Measurements from ENCODE around the gene C13orf42. TPM values are rescaled to one million over a fixed set of nuclear protein-coding genes. Genes with fewer than 3 reads are reported as not detected.
A peak's percentile ranks its signal among the peaks of the same experiment; 100 is the strongest.

Gene C13orf42
- total and polyA plus RNA-seq, 2 experiments from 2014 or later, result 9.4 to 96.5 TPM

DNA sequence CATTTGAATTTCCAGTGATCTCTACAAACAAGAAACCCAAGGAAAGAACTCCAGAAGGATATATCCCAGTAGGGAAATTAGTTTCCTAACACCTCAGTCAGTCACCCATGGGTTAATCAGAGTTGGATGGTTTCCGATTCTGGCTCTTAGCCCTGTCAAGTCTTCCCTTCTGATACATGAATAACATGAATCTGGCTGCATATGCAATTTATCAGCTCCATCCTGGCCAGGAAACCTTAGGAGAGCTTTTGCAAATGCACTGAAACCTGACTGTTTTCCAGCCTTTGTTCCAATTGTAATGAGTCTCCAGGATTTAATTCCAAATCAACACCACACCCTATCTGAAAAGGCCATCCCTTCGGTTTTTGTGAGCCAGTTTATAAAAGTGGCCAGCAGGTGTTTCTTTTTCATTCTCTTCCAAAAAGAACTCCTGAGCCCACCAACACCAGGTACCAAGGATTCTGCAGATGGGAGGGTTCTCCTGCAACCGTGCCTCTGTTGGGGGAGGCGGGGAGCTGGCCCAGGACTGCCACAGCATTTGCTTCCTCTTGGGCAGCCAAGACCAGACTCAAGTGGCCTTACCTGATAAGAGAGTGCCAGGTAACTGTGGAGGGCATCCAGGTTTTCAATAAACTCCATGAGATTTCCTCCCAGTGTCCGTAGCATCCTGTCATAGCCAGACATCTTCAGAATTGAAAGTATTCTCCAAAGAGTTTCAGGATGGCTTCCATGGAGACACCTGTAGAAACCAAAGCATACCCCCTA is 77.5 kb downstream of the C13orf42 start:
- Histone ChIP-seq H3K4me2 (no peak overlapping the region), H3K9me2 (ENCODE audit: insufficient read depth) (0 out of 2 replicates have a peak, but pooled peaks cover 3% of the 10 kb centered on the region), H2AFZ (peak overlapping the region; percentile 48), H4K20me1 (replicated peaks; ENCODE audit: insufficient read depth) (no peaks in the 10 kb centered on the region), H3K36me3 (ENCODE audit: insufficient read depth) (no peaks in the 10 kb centered on the region), H3K4me1 (ENCODE audit: insufficient read depth) (peaks cover 6% of the 10 kb centered on the region; the same call in 1 of the 2 replicates), H3K27me3 (ENCODE audit: insufficient read depth) (no peaks in the 10 kb centered on the region), H3K4me3 (no peak overlapping the region), H3F3A (replicated peaks; ENCODE audit: low read depth) (no peaks in the 10 kb centered on the region), H3K79me2 (replicated peaks; ENCODE audit: insufficient read depth) (no peaks in the 10 kb centered on the region), H3K27ac (ENCODE audit: low read depth) (no peak overlapping the region)
- ATAC-seq (no peak; the same call in 2 of the 3 replicates), DNase-seq (ENCODE audit: low spot score) (peak; percentile 25)
- H3K9me3 Mint-ChIP-seq, result no peaks in the 10 kb centered on the region
- H3K27ac Mint-ChIP-seq, result no peak overlapping the region
- peaks cover 4% of the 10 kb centered on the region; the same call in 1 of the 3 replicates for H3K4me1 Mint-ChIP-seq
- no peaks in the 10 kb centered on the region for H3K36me3 Mint-ChIP-seq (ENCODE audit: low read depth)
- TF ChIP-seq ZNF331 (CRISPR knock-in tag; IDR thresholded peaks at IDR 0.05; ENCODE audit: low read depth) (no peak), EZH2 (IDR thresholded peaks at IDR 0.05; ENCODE audit: low read depth, unreplicated experiment) (no peak), STAT1 (IDR thresholded peaks at IDR 0.05; ENCODE audit: unreplicated experiment) (no peak), JUNB (IDR thresholded peaks at IDR 0.05; ENCODE audit: unreplicated experiment) (no peak), ZNF114 (CRISPR knock-in tag; IDR thresholded peaks at IDR 0.05) (no peak), NANOG (IDR thresholded peaks at IDR 0.05; ENCODE audit: borderline replicate concordance) (no peak), EZH2phosphoT487 (IDR thresholded peaks at IDR 0.05; ENCODE audit: unreplicated experiment) (no peak)
- TF ChIP-seq, protein P1, sequence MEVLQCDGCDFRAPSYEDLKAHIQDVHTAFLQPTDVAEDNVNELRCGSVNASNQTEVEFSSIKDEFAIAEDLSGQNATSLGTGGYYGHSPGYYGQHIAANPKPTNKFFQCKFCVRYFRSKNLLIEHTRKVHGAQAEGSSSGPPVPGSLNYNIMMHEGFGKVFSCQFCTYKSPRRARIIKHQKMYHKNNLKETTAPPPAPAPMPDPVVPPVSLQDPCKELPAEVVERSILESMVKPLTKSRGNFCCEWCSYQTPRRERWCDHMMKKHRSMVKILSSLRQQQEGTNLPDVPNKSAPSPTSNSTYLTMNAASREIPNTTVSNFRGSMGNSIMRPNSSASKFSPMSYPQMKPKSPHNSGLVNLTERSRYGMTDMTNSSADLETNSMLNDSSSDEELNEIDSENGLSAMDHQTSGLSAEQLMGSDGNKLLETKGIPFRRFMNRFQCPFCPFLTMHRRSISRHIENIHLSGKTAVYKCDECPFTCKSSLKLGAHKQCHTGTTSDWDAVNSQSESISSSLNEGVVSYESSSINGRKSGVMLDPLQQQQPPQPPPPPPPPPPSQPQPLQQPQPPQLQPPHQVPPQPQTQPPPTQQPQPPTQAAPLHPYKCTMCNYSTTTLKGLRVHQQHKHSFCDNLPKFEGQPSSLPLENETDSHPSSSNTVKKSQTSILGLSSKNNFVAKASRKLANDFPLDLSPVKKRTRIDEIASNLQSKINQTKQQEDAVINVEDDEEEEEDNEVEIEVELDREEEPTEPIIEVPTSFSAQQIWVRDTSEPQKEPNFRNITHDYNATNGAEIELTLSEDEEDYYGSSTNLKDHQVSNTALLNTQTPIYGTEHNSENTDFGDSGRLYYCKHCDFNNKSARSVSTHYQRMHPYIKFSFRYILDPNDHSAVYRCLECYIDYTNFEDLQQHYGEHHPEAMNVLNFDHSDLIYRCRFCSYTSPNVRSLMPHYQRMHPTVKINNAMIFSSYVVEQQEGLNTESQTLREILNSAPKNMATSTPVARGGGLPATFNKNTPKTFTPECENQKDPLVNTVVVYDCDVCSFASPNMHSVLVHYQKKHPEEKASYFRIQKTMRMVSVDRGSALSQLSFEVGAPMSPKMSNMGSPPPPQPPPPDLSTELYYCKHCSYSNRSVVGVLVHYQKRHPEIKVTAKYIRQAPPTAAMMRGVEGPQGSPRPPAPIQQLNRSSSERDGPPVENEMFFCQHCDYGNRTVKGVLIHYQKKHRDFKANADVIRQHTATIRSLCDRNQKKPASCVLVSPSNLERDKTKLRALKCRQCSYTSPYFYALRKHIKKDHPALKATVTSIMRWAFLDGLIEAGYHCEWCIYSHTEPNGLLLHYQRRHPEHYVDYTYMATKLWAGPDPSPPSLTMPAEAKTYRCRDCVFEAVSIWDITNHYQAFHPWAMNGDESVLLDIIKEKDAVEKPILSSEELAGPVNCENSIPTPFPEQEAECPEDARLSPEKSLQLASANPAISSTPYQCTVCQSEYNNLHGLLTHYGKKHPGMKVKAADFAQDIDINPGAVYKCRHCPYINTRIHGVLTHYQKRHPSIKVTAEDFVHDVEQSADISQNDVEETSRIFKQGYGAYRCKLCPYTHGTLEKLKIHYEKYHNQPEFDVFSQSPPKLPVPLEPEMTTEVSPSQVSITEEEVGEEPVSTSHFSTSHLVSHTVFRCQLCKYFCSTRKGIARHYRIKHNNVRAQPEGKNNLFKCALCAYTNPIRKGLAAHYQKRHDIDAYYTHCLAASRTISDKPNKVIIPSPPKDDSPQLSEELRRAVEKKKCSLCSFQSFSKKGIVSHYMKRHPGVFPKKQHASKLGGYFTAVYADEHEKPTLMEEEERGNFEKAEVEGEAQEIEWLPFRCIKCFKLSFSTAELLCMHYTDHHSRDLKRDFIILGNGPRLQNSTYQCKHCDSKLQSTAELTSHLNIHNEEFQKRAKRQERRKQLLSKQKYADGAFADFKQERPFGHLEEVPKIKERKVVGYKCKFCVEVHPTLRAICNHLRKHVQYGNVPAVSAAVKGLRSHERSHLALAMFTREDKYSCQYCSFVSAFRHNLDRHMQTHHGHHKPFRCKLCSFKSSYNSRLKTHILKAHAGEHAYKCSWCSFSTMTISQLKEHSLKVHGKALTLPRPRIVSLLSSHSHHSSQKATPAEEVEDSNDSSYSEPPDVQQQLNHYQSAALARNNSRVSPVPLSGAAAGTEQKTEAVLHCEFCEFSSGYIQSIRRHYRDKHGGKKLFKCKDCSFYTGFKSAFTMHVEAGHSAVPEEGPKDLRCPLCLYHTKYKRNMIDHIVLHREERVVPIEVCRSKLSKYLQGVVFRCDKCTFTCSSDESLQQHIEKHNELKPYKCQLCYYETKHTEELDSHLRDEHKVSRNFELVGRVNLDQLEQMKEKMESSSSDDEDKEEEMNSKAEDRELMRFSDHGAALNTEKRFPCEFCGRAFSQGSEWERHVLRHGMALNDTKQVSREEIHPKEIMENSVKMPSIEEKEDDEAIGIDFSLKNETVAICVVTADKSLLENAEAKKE (CRISPR knock-in tag; IDR thresholded peaks at IDR 0.05), result no peak
- TF ChIP-seq, protein P2, sequence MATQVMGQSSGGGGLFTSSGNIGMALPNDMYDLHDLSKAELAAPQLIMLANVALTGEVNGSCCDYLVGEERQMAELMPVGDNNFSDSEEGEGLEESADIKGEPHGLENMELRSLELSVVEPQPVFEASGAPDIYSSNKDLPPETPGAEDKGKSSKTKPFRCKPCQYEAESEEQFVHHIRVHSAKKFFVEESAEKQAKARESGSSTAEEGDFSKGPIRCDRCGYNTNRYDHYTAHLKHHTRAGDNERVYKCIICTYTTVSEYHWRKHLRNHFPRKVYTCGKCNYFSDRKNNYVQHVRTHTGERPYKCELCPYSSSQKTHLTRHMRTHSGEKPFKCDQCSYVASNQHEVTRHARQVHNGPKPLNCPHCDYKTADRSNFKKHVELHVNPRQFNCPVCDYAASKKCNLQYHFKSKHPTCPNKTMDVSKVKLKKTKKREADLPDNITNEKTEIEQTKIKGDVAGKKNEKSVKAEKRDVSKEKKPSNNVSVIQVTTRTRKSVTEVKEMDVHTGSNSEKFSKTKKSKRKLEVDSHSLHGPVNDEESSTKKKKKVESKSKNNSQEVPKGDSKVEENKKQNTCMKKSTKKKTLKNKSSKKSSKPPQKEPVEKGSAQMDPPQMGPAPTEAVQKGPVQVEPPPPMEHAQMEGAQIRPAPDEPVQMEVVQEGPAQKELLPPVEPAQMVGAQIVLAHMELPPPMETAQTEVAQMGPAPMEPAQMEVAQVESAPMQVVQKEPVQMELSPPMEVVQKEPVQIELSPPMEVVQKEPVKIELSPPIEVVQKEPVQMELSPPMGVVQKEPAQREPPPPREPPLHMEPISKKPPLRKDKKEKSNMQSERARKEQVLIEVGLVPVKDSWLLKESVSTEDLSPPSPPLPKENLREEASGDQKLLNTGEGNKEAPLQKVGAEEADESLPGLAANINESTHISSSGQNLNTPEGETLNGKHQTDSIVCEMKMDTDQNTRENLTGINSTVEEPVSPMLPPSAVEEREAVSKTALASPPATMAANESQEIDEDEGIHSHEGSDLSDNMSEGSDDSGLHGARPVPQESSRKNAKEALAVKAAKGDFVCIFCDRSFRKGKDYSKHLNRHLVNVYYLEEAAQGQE (IDR thresholded peaks at IDR 0.05; ENCODE audit: unreplicated experiment), result no peak
- peaks cover 2% of the 10 kb centered on the region for H3K27me3 Mint-ChIP-seq (ENCODE audit: insufficient read depth, low read depth, poor library complexity)
- no peak overlapping the region for H3K4me3 Mint-ChIP-seq

All from GM23338 (cell line).